Activated gamma-delta T cell treated with anti-CD3 and anti-CD28 coated beads, Interleukin-2, amount 50 U/mL, for 16 hours (primary cell): Measurements from ENCODE around the gene CDH2.
"Not testable (repeated sequence)": the region's sequence is repeated elsewhere in the genome, so short reads cannot be mapped to it uniquely, and the experiment has no call there.

Experiments used
- DNase-seq: peaks from one replicate; pipeline ENCODE4 v3.0.0-alpha.2; 2020; ENCODE audit warnings: low read depth

CDH2 gene

GRCh38 chr18:27906189-27906588 is 270.7 kb downstream of the CDH2 start:
- DNase-seq: not testable (repeated sequence)

- DNase-seq: no peak
Measured at GRCh38 chr18:27903906-27904305, 273.0 kb downstream of the CDH2 start.

- DNase-seq: no peak
Measured at GRCh38 chr18:27901424-27902226, 275.3 kb downstream of the CDH2 start.
